WTC11 (cell line): ENCODE measurements around the gene DUOX1.

Experiments used
- CTCF ChIP-seq: fragments of 200-600 bp; IDR thresholded peaks from 2 replicates; pipeline ENCODE4 v1.8.0; 2022; ENCODE audit warnings: antibody characterized with exemption
- ETV6 ChIP-seq: sonication (generic); formaldehyde crosslinking; IDR thresholded peaks from 2 replicates; pipeline ENCODE4 v1.8.1; 2022; ENCODE audit warnings: mild to moderate bottlenecking, missing genetic modification reagents
- MLX ChIP-seq: sonication (generic); formaldehyde crosslinking; IDR thresholded peaks from 2 replicates; pipeline ENCODE4 v1.8.1; 2023; ENCODE audit warnings: mild to moderate bottlenecking, missing genetic modification reagents, moderate library complexity
- NR1H2 ChIP-seq: sonication (generic); formaldehyde crosslinking; IDR thresholded peaks from 2 replicates; pipeline ENCODE4 v1.9.0; 2021; ENCODE audit warnings: mild to moderate bottlenecking, moderate library complexity, missing genetic modification reagents
- SP1 ChIP-seq: sonication (generic); formaldehyde crosslinking; conservative IDR thresholded peaks from 2 replicates; pipeline ENCODE4 v1.8.1; 2022; ENCODE audit warnings: missing genetic modification reagents
- TCF7 ChIP-seq: sonication (generic); formaldehyde crosslinking; IDR thresholded peaks from 2 replicates; pipeline ENCODE4 v1.8.0; 2022; ENCODE audit warnings: mild to moderate bottlenecking, low read depth, missing genetic modification reagents, moderate library complexity
- TF ChIP-seq, protein P1 (sequence below): sonication (generic); formaldehyde crosslinking; IDR thresholded peaks from 2 replicates; pipeline ENCODE4 v1.8.1; 2022; ENCODE audit warnings: low read depth, missing genetic modification reagents, borderline replicate concordance

DNA sequence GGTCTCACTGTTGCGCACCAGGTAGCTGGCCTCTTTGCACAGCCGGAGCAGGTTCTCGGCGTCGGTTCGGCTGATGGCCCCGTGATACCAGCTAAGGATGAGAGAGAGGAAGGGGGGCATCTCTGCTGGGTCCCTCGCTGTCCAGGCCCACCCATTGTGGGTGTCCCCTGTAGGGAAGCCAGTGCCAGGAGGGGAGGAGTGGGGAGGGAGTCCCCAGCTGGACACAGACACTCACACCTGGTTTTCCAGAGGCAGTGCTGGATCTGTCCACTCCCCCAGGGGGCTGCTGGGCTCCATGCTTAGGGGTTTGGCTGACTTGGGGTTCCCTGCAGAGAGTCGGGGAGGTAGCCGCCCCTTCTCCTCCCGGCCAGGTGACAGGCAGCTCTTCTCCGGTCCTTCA is 42.1 kb downstream of the DUOX1 start:
- TF ChIP-seq CTCF (no peak), ETV6 (CRISPR knock-in tag) (no peak), TCF7 (CRISPR knock-in tag) (no peak), SP1 (CRISPR knock-in tag) (no peak), NR1H2 (no peak), MLX (CRISPR knock-in tag) (no peak)
- TF ChIP-seq, protein P1, sequence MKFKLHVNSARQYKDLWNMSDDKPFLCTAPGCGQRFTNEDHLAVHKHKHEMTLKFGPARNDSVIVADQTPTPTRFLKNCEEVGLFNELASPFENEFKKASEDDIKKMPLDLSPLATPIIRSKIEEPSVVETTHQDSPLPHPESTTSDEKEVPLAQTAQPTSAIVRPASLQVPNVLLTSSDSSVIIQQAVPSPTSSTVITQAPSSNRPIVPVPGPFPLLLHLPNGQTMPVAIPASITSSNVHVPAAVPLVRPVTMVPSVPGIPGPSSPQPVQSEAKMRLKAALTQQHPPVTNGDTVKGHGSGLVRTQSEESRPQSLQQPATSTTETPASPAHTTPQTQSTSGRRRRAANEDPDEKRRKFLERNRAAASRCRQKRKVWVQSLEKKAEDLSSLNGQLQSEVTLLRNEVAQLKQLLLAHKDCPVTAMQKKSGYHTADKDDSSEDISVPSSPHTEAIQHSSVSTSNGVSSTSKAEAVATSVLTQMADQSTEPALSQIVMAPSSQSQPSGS (CRISPR knock-in tag) = no peak
